GM19240 (cell line): ENCODE measurements around the gene PSMB10.
"Not testable (repeated sequence)": the region's sequence is repeated elsewhere in the genome, so short reads cannot be mapped to it uniquely, and the experiment has no call there.

Experiments
- DNase-seq: peaks from one replicate; pipeline ENCODE4 v3.0.0; 2011; ENCODE audit warnings: low spot score; ENCODE audit not compliant: insufficient read length

Gene PSMB10

DNA sequence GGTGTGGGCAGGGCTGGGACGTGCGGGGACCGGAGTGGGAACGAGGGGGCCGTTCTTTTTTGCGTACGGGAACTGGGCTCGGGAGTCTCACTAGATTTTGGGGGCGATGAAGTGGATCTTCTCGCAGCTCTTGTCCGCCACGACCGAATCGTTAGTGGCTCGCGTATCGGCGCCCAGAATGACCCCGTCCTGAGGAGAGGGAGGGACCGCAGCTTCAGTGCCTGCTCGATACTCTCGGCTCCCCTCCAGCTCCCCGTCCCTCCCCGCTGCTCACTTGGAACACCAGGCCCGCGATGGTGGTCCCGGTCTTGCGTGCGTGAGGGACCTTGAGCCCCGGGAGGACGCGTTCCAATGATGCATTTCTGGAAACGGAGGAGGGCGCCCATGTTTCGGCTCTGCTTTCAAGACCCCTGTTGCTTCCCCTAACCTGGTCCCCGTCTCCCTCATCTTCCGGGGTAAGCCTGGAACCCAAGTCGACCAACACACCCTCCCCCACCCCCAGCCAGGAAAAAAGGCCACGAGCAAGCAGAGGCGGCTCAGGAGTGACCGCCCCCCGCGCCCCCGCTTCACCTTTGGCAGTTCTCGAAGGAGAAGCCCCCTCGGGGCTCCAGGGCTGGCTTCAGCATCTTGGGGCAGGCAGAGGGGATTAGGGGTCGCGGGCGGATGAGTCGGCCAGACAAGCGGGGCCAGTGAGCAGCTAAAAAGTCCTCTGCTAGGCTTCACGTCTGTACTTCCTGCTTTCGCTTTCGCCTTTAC lies at the start of gene PSMB10:
Gene PSMB10, minus strand, starts transcription at position 727 of the 756 bp plus-strand sequence. Its CDS starts 101 bp downstream, at position 626.
- DNase-seq: peak; percentile 22

DNA sequence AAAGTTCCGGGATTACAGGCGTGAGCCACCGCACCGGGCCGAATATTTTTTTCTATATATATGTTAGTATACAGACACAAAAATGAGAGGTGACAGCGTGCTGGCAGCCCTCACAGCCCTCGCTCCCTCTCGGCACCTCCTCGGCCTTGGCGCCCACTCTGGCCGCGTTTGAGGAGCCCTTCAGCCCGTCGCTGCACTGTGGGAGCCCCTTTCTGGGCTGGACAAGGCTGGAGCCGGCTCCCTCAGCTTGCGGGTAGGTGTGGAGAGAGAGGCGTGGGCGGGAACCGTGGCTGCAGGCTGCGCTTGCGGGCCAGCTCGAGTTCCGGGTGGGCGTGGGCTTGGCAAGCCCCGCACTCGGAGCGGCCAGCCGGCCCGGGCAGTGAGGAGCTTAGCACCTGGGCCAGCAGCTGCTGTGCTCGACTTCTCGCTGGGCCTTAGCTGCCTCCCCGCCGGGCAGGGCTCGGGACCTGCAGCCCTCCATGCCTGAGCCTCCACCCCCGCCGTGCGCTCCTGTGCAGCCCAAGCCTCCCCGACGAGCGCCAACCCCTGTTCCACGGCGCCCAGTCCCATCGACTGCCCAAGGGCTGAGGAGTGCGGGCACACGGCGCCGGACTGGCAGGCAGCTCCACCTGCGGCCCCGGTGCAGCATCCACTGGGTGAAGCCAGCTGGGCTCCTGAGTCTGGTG lies 45.5 kb upstream of the PSMB10 start:
- DNase-seq: no peak

DNA sequence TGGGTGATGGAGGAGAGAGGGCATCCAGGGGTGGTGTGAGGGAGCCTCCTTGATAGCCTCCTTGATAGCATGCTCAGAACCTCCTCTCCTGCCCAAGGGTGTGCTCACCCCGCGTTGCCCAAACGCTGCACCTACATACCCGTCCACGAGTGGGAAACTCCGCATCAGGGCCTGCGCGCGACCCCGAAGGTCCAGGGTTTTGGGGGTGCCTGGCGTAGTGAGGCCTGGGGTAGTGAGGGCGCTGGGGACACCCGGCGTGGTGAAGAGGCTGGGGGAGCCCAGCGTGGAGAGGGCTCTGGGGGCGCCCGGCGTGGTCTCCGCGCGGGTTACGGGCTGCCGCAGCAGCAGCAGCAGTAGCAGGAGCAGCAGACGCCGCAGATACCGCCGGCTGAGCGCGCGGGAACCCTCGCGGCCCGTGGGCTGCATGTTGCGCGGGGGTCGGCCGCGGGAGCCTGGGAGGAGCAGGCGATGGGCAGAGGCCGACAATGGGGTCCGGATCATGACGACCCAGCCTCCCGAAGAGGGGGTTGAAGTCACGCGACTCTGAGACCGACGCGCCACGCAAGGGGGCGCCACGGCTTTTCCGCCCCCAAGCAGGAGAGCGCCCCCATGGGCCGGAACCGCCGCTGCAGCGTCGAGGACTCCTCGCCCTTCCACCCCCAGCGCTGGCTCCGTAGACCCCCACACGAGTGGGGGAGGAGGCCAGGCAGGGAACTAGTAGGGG lies 43.5 kb upstream of the PSMB10 start, which contains the start of gene DPEP3:
Gene DPEP3, minus strand, starts transcription at position 545 of the 724 bp plus-strand sequence. Its CDS starts 119 bp downstream, at position 426.
- DNase-seq: no peak

DNA sequence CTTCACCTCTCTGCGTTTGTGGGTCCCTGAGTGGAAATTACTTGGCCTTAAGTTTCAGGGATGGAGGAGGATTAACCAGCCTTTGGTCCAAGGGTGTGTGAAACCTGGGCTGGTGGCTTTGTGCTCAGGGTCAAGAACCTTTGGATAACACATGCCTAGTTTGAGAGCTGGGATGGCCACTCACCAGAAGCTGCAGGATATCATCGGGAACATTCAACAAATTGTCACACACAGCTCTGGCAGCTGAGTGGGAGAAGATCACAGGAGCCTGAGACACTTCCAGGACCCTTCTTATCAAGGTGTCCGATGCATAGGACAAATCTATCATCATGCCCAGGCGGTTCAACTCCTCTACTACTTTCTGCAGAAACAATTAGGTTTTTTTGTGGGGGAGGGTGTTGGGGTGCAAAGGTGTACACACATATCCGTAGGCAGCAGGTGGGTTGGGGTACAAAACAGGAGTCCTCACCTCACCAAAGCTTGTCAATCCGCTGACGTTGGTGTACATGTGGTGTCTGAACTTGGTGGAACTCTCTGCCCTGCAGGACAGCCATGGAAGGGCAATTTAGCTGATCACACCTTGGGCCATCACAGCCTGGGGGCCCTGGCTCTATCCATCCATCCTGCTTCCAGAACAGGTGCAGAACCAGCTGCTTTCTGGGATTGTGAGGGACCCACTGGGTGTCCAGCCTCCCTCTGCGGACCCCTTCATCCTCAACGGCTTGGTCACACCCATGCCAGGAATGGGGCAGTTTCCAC lies 41.0 kb upstream of the PSMB10 start:
- DNase-seq: no peak

DNA sequence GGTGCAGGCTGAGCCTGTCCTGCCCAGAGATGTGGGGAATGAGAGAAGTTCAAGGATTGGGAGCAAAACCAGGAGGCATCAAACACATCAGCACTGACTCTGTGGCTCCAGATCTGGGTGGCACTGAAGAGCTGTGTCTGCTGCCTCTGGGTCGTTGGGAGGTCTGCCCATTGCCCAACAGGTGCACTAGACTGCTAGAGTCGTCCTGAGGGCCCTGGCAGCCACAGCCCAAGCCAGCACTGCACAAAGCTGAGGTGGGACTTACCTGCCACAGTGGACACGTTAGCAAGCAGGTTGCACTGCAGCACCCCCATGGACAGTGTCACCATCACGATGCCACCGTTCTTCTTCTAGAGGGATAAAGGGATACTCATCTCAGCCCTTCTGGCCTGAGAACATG lies 40.4 kb upstream of the PSMB10 start:
- DNase-seq: no peak

DNA sequence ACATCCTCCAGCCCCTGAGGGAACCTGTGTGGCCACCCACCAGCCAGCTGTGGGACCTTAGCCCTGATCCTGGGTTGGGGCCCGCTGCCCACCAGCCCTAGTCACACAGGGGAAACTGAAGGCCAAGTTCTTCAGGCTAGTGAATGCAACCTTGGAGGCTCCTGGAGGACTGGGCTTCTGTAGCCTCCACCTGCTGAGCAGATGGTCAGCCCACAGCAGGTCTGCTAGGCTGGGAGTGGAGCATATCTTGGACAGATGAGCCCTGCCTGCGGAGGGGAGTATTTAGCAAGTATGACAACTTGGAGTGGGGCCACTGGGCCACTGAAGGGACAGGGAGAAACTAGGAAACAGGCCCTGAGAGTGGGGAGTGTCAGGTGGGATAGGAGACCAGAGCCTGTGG lies 39.6 kb upstream of the PSMB10 start:
- no peak for DNase-seq

DNA sequence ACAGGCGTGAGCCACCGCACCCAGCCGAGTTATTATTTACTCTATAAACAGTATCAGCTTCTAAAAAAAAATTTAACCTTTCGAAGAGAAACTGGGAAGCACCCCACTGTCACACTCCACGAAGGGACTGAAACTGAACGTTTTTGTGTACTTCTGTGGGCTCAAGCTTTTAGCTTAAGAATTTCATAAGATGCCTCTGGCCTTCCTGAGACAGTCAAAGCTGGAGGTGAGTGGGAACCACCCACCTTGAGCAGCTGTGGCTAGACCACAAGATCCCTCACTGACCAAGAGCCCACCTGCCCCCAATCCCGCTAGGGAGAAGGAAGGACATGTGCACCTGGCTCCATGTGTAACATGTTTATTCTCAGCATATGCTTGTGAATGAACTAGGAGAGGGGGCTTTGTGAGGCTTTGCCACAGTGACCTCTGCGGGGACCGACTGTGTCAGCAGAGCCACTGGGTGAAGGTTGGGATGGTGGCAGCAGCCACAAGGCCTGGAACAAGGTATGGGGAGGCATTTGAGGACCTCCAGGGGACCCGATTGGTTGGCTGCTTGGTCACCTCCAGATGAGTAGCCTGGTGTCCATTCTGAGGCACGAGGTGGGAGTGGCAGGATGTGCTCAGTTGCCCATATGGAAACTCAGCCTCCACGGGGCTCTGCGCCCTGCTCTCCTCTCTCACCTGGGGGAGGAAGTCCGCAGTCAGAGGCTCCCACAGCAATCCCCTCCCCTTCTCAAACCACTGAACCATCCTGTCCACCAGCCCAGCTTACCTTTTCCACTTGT lies 38.9 kb upstream of the PSMB10 start:
- no peak for DNase-seq

- DNase-seq: not testable (repeated sequence)
Observed at GRCh38 chr16:67972285-67972684, 35.6 kb upstream of the PSMB10 start.

DNA sequence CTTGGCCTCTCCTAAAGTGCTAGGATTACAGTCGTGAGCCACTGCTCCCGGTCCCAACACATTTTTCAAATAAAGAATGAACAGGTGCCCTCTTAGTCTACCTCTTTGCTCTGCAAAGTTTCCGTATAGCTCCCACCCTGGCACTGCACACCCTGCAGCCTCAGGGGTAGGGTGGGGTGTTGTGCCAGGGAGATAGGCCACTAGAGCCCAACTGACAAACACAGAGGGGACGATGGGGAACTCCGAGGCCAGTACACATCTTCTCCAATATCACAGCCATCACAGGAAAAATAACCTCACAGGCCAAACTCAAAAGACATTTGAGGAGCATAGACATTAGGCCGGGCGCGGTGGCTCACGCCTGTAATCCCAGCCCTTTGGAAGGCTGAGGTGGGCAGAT lies 34.5 kb upstream of the PSMB10 start:
- DNase-seq: no peak

- DNase-seq: no peak
Observed at GRCh38 chr16:67969254-67970039, 32.8 kb upstream of the PSMB10 start.

DNA sequence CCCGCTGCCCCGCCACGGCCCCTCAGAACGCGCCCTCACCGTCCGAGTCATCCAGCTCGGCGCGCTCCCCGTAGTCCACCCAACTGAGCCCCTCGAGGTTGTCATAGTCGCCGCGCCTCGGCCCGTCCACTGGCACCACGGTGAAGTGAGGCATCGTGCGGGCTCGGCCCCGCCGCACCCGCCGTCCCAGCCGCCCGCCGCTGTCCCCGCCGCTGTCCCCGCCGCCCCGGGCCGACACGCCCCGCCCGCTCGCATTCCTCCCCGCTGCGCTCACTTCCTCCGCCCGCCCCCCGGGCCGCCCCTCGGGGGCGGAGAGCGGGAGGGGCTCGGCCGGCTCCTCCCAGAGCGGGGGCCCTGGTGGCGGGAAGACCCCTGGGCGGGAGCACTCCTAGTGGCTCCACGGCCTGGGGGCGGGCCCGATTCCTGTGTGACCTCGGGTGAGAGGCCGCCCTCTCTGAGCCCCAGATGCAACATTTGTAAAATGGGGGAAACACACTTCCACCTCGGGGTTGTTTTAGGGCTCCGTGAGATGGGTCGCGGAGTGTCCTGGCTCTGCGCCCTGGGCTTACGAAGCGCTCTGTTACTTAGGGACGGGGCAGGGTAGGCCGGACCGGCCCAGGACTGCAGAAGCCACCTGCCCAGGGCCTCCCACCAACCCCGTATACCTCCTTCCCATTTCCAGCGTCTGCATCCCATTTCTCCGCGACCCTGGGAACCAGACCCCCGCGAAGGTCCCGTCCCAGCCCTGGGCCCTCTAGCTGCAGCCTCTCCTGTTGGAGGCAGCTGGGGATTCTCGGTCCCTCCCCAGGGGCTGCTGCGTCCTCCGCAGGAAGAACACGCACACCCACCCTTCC lies 32.0 kb upstream of the PSMB10 start, which contains the start of gene SLC12A4:
Gene SLC12A4, minus strand, starts transcription at position 238 of the 854 bp plus-strand sequence. Its CDS starts 84 bp downstream, at position 154.
- peak; percentile 93 for DNase-seq

- no peak for DNase-seq
Observed at GRCh38 chr16:67967958-67968399, 31.3 kb upstream of the PSMB10 start.

- DNase-seq: no peak
Observed at GRCh38 chr16:67967183-67967957, 30.7 kb upstream of the PSMB10 start.

DNA sequence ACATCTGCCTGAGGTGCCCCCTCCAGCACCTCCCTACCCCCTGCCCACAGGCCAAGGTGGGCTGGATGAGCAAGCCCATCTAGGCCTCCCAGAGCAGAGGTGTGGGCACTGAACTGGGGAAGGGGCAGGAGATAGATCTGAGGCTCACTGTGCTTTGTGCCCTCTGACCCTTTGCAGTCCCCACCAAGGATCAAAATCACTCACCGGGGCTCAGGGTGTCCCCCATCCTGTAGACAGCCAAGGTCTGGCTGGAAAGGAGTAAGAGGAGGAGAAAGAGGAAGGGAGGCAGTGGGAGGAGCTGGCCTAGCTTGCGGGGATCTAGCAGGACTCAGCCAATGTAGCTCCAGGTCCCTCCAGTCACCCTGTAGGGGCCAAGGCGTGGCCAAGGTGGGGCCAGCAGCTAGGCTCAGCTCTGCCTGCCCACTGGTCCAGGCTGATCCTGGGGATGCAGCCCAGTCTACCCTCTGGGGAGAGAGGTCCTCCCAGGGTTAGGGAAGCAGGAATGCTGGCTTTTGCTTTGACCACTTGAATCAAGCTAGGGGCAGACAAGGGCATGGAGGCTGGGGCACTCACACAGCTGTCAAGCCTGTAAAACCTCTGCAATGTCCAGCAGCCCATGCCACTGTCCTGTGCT lies 30.0 kb upstream of the PSMB10 start:
- DNase-seq: no peak

- no peak for DNase-seq
Observed at GRCh38 chr16:67965668-67966548, 29.3 kb upstream of the PSMB10 start.

DNA sequence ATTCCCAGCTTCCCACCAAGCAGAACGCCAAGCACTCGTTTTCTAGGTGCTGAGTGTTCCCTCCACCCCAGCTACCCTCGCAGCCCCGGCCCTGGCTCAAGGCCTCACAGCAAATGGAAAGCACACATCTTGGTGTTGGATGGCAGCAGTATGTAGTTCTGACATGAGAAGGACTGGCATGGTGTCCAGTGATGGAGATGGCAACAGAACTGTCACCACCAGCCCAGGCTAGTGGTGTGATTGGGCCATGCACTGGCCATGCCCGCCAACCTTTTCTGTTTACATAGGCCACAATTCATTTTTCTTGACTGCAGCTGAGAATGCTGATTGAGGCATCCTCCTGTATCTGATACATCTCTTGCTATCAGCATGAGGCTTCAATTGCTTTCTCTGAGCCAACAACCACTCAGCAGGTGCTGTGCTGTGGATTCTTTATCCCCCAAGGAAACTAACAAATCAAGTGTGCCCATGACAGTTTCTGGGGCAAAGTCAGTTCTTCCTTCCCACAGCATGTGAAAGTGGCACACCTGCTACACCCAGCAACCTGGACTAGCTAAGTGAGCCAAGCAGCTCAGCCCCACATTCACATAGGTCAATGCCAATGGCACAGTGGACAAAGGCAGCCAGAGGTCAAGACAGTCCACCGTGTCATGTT lies 28.0 kb upstream of the PSMB10 start:
- no peak for DNase-seq
